GM12878 (cell line): ENCODE results near the gene PSPC1. TPM values are rescaled to one million over a fixed set of nuclear protein-coding genes. Genes with fewer than 3 reads are reported as not detected.

Source experiments
- BACH1 ChIP-seq: fragments of 450-650 bp; IDR thresholded peaks from 2 replicates; pipeline ENCODE4 v1.6.1; 2017; ENCODE audit warnings: mild to moderate bottlenecking, borderline replicate concordance
- CBX3 ChIP-seq: fragments of 200-600 bp; sonication (generic); IDR thresholded peaks from 2 replicates; pipeline ENCODE4 v1.6.1; 2016; ENCODE audit warnings: low read depth, borderline replicate concordance
- KDM1A ChIP-seq: fragments of 200-600 bp; sonication (generic); IDR thresholded peaks from 2 replicates; pipeline ENCODE4 v1.6.1; 2016; ENCODE audit warnings: borderline replicate concordance
- NFYB ChIP-seq: IDR thresholded peaks from 2 replicates; pipeline ENCODE4 v1.6.1; 2011; ENCODE audit warnings: low read depth, mild to moderate bottlenecking, low read length, improper control_type of control experiment, moderate library complexity; ENCODE audit not compliant: insufficient read depth
- NRF1 ChIP-seq: conservative IDR thresholded peaks from 2 replicates; pipeline ENCODE4 v1.6.1; 2011; ENCODE audit warnings: mild to moderate bottlenecking, low read depth, low read length, improper control_type of control experiment
- SREBF1 ChIP-seq: IDR thresholded peaks from 2 replicates; pipeline ENCODE4 v1.6.1; 2012; ENCODE audit warnings: mild to moderate bottlenecking, low read length
- ZNF207 ChIP-seq: fragments of 450-650 bp; IDR thresholded peaks from 2 replicates; pipeline ENCODE4 v1.6.1; 2014; ENCODE audit warnings: antibody characterized with exemption, mild to moderate bottlenecking, borderline replicate concordance
- polyA plus RNA-seq, 11 experiments: library from polyadenylated mRNA; depleted of rRNA in 4 of 11; unstranded in 6 of 11; stranded (reverse) in 5 of 11; fragments of >200 nt; fragmentation: Nextera tagmentation in 4 of 11; fragmentation: Illumina TruSeq in 1 of 11; extraction: Ambion mirVana in 4 of 11; extraction: Trizol in 1 of 11; gene quantifications; 1 replicate in 1 of 11; 2 replicates in 10 of 11; pipeline versions ENCODE4 v1.2.1 to v1.2.3, GENCODE V29; 2011 to 2016; ENCODE audit warnings: inconsistent platforms in 2 of 11, missing spikeins in 2 of 11, low read depth in 1 of 11
- total RNA-seq, 4 experiments: library from RNA; depleted of rRNA in 3 of 4; stranded (reverse); fragments of >200 nt in 3 of 4; fragmentation: Illumina TruSeq in 1 of 4; extraction: Trizol in 1 of 4; gene quantifications; 2 replicates each; pipeline versions ENCODE4 v1.2.1 to v1.2.3, GENCODE V29; 2013 to 2021
- TF ChIP-seq, protein P1 (sequence below): IDR thresholded peaks from 2 replicates; pipeline ENCODE4 v1.6.1; 2011; ENCODE audit warnings: low read depth, mild to moderate bottlenecking, low read length, moderate library complexity, borderline replicate concordance; ENCODE audit errors: extremely low read depth
- TF ChIP-seq, protein P2 (sequence below): fragments of 150-350 bp; IDR thresholded peaks from 2 replicates; pipeline ENCODE4 v1.6.1; 2014; ENCODE audit warnings: mild to moderate bottlenecking, low read depth, low read length
- TF ChIP-seq, protein P3 (sequence below): IDR thresholded peaks from 2 replicates; pipeline ENCODE4 v1.6.1; 2012; ENCODE audit warnings: low read depth, low read length, improper control_type of control experiment
- TF ChIP-seq, protein P4 (sequence below): fragments of 450-650 bp; IDR thresholded peaks from 2 replicates; pipeline ENCODE4 v1.6.1; 2017; ENCODE audit warnings: antibody characterized with exemption, mild to moderate bottlenecking, moderate library complexity
- TF ChIP-seq, protein P5 (sequence below): fragments of 450-650 bp; formaldehyde crosslinking; IDR thresholded peaks from 2 replicates; pipeline ENCODE4 v1.4.0; 2020; ENCODE audit warnings: mild to moderate bottlenecking, moderate library complexity

Gene PSPC1
- total and polyA plus RNA-seq, 10 of the 15 experiments (the other 5 are each of a cell fraction or from before 2014, with no cell fraction given), result 17.7 to 76.3 (median 66.8) TPM

DNA sequence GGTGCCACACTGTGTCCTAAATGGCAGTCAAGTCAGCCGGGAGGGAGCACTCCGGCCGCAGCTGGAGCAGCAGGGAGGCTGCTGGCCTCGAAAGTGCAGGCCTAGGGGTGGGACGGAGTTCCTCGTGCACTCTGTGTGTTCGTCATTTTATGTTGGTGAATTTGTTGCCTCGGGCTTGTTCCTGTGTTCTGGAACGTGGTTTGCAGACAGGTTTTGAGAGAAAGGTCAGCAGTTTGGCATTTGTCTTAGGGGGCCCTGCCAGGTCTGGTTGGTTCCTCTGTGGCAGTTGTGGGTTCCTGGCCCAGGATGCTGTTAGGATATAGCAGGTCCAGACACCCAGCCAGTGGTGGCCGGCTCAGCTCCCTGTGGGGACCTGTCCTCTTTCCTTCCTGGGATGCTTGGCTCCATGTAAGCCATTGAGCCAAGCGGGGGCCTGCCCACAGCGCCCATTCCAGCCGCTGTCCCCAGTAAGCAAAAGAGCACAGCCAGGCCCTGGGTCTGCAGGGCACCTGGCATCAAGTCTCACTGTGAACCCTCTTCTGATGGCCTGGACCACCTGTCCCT is 119.2 kb downstream of the PSPC1 start (continued):
- TF ChIP-seq, protein P1, sequence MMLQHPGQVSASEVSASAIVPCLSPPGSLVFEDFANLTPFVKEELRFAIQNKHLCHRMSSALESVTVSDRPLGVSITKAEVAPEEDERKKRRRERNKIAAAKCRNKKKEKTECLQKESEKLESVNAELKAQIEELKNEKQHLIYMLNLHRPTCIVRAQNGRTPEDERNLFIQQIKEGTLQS, result no peak
- TF ChIP-seq, protein P2, sequence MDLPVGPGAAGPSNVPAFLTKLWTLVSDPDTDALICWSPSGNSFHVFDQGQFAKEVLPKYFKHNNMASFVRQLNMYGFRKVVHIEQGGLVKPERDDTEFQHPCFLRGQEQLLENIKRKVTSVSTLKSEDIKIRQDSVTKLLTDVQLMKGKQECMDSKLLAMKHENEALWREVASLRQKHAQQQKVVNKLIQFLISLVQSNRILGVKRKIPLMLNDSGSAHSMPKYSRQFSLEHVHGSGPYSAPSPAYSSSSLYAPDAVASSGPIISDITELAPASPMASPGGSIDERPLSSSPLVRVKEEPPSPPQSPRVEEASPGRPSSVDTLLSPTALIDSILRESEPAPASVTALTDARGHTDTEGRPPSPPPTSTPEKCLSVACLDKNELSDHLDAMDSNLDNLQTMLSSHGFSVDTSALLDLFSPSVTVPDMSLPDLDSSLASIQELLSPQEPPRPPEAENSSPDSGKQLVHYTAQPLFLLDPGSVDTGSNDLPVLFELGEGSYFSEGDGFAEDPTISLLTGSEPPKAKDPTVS, result no peak
- TF ChIP-seq NFYB, result no peak
- TF ChIP-seq, protein P3, sequence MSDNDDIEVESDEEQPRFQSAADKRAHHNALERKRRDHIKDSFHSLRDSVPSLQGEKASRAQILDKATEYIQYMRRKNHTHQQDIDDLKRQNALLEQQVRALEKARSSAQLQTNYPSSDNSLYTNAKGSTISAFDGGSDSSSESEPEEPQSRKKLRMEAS, result no peak
- TF ChIP-seq, protein P4, sequence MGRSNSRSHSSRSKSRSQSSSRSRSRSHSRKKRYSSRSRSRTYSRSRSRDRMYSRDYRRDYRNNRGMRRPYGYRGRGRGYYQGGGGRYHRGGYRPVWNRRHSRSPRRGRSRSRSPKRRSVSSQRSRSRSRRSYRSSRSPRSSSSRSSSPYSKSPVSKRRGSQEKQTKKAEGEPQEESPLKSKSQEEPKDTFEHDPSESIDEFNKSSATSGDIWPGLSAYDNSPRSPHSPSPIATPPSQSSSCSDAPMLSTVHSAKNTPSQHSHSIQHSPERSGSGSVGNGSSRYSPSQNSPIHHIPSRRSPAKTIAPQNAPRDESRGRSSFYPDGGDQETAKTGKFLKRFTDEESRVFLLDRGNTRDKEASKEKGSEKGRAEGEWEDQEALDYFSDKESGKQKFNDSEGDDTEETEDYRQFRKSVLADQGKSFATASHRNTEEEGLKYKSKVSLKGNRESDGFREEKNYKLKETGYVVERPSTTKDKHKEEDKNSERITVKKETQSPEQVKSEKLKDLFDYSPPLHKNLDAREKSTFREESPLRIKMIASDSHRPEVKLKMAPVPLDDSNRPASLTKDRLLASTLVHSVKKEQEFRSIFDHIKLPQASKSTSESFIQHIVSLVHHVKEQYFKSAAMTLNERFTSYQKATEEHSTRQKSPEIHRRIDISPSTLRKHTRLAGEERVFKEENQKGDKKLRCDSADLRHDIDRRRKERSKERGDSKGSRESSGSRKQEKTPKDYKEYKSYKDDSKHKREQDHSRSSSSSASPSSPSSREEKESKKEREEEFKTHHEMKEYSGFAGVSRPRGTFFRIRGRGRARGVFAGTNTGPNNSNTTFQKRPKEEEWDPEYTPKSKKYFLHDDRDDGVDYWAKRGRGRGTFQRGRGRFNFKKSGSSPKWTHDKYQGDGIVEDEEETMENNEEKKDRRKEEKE, result no peak
- TF ChIP-seq NRF1, result no peak
- TF ChIP-seq CBX3, result no peak
- TF ChIP-seq KDM1A, result no peak
- TF ChIP-seq, protein P5, sequence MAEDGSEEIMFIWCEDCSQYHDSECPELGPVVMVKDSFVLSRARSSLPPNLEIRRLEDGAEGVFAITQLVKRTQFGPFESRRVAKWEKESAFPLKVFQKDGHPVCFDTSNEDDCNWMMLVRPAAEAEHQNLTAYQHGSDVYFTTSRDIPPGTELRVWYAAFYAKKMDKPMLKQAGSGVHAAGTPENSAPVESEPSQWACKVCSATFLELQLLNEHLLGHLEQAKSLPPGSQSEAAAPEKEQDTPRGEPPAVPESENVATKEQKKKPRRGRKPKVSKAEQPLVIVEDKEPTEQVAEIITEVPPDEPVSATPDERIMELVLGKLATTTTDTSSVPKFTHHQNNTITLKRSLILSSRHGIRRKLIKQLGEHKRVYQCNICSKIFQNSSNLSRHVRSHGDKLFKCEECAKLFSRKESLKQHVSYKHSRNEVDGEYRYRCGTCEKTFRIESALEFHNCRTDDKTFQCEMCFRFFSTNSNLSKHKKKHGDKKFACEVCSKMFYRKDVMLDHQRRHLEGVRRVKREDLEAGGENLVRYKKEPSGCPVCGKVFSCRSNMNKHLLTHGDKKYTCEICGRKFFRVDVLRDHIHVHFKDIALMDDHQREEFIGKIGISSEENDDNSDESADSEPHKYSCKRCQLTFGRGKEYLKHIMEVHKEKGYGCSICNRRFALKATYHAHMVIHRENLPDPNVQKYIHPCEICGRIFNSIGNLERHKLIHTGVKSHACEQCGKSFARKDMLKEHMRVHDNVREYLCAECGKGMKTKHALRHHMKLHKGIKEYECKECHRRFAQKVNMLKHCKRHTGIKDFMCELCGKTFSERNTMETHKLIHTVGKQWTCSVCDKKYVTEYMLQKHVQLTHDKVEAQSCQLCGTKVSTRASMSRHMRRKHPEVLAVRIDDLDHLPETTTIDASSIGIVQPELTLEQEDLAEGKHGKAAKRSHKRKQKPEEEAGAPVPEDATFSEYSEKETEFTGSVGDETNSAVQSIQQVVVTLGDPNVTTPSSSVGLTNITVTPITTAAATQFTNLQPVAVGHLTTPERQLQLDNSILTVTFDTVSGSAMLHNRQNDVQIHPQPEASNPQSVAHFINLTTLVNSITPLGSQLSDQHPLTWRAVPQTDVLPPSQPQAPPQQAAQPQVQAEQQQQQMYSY (CRISPR knock-in tag), result no peak
- TF ChIP-seq BACH1, result no peak
- TF ChIP-seq ZNF207, result no peak
- no peak for TF ChIP-seq SREBF1
